Activated CD4-positive, CD25-positive, alpha-beta regulatory T cell treated with anti-CD3 and anti-CD28 coated beads, Interleukin-2, amount 50 U/mL, for 16 hours (primary cell): ENCODE measurements around the gene CDKN1A.
"Not testable (repeated sequence)": the region's sequence is repeated elsewhere in the genome, so short reads cannot be mapped to it uniquely, and the experiment has no call there.

Experiments
- DNase-seq: peaks from one replicate; pipeline ENCODE4 v3.0.0-alpha.2; 2020; ENCODE audit warnings: low read depth, low spot score

The CDKN1A gene

GRCh38 chr6:36719126-36719525 lies 40.6 kb downstream of the CDKN1A start:
- DNase-seq = no peak

GRCh38 chr6:36720251-36721141 lies 42.0 kb downstream of the CDKN1A start:
- no peak for DNase-seq

DNA sequence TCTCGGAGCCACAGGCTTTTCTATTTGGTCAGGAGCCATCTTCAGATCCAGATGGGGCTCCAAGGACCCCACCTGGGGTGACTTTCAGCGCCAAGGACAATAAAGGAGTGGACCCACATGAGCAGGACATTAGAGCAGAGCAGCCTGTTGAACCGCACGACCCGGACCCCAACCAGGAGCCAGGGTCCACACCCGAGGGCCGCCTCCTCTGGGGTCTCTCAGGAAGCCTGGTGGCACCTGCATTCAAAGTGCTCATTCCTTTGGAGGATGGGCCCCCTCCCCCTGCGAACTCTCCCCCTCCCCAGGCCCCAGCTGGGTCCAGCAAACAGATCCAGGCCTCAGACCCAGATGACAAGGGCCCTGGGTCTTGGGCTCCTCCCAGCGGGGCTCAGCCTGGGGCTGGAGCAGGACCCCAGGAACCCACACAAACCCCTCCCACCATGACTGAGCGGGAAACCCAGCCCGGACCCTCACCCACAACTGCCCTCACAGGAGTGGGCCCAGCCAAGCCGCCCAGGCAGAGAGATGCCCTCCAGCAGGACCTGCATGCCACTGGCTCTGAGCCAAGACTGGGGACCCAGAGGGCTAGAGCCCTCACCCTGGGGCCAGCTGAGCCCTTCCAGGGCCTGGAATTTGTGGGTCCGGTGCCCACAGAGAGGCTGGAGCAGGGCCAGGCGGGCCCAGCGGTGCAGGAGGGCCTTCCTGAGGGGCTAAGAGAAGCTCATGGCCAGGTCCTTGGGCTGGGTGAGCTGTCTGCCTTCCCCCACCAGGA lies 43.0 kb downstream of the CDKN1A start:
- DNase-seq = no peak

DNA sequence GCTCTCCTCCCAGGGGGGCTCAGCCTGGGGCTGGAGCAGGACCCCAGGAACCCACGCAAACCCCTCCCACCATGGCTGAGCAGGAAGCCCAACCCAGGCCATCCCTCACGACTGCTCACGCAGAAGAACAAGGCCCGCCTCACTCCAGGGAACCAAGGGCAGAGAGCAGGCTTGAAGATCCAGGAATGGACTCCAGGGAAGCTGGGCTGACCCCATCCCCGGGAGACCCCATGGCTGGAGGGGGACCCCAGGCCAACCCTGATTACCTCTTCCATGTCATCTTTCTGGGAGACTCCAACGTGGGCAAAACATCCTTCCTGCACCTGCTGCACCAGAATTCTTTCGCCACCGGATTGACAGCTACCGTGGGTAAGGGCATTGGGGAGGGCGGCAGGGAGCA lies 43.9 kb downstream of the CDKN1A start:
- DNase-seq = no peak

DNA sequence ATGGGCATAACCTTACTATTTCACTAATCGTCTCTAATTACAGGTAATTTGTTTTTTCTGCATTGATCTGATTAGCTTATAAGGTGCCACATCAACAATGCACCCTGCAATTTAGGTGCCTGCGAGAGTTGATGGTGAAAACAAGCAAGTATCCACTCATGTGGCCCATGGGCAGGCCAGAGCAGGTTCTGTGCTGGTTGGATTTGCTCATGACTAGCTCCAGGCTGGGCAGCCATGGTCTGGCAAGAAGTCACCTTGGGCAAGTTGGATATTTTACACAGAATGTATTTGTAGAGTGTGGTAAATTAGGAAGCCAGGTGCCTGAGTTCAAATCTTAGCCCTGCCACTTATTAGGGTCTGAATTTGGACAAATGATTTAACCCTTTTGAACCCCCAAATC lies 44.4 kb downstream of the CDKN1A start:
- no peak for DNase-seq

DNA sequence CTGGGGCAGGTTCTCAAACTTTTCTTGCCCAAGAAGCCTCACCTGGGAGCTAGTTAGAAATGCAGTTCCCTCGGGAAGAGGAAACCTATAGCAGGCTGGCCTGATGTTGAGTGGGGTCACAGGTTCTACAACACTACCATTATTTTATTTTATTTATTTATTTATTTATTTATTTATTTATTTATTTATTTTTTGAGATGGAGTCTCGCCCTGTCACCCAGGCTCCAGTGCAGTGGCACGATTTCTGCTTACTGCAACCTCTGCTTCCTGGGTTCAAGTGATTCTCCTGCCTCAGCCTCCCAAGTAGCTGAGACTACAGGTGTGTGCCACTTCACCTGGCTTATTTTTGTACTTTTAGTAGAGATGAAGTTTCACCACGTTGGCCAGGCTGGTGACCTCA lies 45.5 kb downstream of the CDKN1A start:
- DNase-seq = not testable (repeated sequence)

GRCh38 chr6:36724514-36725390 lies 46.2 kb downstream of the CDKN1A start:
- no peak for DNase-seq

GRCh38 chr6:36725581-36725980 lies 47.1 kb downstream of the CDKN1A start:
- DNase-seq = no peak

GRCh38 chr6:36727505-36728021 lies 49.0 kb downstream of the CDKN1A start:
- DNase-seq = no peak

DNA sequence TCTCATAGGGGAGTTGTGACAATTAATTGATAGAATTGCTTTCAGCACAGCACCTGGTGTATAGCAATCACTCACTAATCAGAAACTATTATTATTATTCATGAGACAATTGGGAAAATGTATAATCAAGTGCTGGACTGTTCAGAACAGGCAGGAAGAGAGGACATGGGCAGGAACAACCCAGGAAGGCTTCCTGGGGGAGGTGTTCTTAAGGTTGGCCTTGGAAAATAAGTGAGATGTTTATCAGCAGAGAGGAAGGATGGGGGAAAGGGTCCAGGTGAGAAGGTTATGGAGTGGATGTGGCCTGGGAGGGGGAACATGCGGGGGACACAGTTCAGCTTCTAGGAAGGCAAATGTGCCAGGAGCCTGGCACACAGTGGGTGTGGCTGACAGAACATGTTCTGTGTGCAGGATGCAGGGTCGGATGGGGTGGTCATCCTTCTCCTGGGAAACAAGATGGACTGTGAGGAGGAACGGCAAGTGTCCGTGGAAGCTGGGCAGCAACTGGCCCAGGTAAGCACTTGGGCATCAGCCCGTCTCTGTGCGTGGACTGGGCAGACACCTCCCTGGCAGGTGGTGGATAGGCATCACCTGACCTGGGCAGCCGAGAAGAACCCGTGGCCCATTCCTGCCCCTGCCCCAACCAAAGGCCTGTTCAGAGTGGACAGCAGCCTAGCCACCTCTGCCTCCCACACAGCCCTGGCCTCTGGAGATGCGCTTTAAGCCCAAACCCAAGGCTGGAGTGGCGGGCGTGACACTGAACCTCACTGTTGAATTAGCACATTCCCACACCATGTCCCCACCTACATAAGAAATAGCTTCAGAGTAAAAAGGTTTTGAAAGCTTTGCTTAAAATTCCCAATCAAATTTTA lies 50.0 kb downstream of the CDKN1A start:
- DNase-seq = no peak

DNA sequence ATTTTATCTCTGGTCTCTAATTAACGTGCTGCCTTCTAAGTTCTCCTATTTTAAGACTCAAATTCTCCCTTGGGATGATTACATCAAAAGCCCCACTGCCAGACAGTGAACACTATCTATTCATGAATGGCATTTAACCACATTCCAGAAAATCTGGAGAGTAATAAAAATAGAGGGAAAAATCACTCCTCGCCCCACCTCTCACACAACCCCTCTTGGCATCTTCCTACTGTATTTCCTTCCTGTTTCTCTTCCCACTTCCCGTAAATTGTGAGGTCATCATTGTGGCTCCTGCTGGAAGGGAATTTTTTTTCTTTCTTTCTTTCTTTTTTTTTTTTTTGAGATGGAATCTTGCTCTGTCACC lies 50.6 kb downstream of the CDKN1A start:
- DNase-seq = no peak

GRCh38 chr6:36730424-36731380 lies 52.2 kb downstream of the CDKN1A start:
- no peak for DNase-seq

DNA sequence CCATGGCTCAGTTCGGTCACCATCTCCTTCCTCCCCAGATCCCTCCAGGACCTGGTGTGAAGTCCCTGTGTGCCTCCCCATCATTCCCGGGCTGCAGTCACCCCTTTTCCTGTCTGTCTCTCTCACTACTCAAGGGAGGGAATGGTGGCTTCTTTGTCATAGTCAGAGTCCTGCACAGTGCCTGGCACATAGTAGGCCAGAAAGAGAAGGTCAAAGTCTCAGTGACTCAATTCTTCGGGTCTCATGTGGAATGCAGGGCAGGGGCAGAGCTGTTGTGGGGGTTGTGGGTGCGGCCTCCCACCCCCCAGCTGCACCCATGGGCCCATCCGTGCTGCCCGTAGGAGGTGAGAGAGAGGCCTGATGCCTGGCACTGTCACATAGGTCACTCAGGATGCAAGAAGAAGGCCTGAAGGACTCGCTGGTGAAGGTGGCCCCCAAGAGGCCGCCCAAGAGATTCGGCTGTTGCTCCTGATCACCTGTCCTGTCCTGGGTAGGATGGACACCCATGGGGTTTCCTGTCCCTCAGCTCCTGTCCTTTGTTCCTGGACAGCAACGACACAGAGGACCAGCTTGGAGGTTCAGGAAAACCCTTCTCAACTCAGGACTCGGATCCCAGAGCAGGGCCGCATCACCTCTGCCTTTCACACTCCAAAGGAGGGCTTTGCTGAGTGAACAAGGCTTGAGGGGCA lies 53.3 kb downstream of the CDKN1A start:
- DNase-seq = no peak

- DNase-seq = no peak
Observed at GRCh38 chr6:36733300-36733699, 54.8 kb downstream of the CDKN1A start.

GRCh38 chr6:36734486-36735060 lies 56.1 kb downstream of the CDKN1A start:
- no peak for DNase-seq

- DNase-seq = no peak
Observed at GRCh38 chr6:36735110-36736071, 56.9 kb downstream of the CDKN1A start.
